AG09309 (cell line): Measurements from ENCODE around the gene SCYGR1.

Experiments
- DNase-seq: peaks from one replicate; pipeline ENCODE4 v3.0.0-alpha.2; 2010; ENCODE audit warnings: low read depth
- H3K4me3 ChIP-seq: 2 replicates; pipeline ENCODE4 v1.5.1; 2011; ENCODE audit warnings: mild to moderate bottlenecking, low read depth, low read length, moderate library complexity; ENCODE audit not compliant: control insufficient read depth
- CTCF ChIP-seq: IDR thresholded peaks from 2 replicates; pipeline ENCODE4 v1.5.1; 2011; ENCODE audit warnings: mild to moderate bottlenecking, low read depth, low read length, inconsistent platforms; ENCODE audit not compliant: insufficient read depth, control insufficient read depth; ENCODE audit errors: missing control alignments

The SCYGR1 gene

GRCh38 chr2:227394401-227394800, 6.7 kb upstream of the SCYGR1 start:
- H3K4me3 ChIP-seq, result no peak overlapping the region
- TF ChIP-seq CTCF, result no peak
- DNase-seq, result no peak

- no peak for DNase-seq
- no peak overlapping the region for H3K4me3 ChIP-seq
- TF ChIP-seq CTCF, result no peak
Observed at GRCh38 chr2:227390468-227391256, 2.9 kb upstream of the SCYGR1 start.

- no peak for TF ChIP-seq CTCF
- H3K4me3 ChIP-seq, result no peak overlapping the region
- no peak for DNase-seq
Observed at GRCh38 chr2:227389661-227390060, 1.9 kb upstream of the SCYGR1 start.

- no peak overlapping the region for H3K4me3 ChIP-seq
- TF ChIP-seq CTCF, result no peak
Observed at GRCh38 chr2:227389231-227389630, 1.5 kb upstream of the SCYGR1 start.

GRCh38 chr2:227388537-227389011, 825 bp upstream of the SCYGR1 start:
- no peak overlapping the region for H3K4me3 ChIP-seq
- peak; percentile 98 for DNase-seq
- no peak for TF ChIP-seq CTCF

More at GRCh38 chr2:227389231-227389630, 1.5 kb upstream of the SCYGR1 start:
- DNase-seq, result no peak

GRCh38 chr2:227386630-227387029, 1.1 kb downstream of the SCYGR1 start:
- no peak for DNase-seq
- TF ChIP-seq CTCF, result no peak

More at GRCh38 chr2:227386630-227387029, 1.1 kb downstream of the SCYGR1 start:
- H3K4me3 ChIP-seq, result no peak overlapping the region
